ENCODE data around the gene SLC39A2.

DNA sequence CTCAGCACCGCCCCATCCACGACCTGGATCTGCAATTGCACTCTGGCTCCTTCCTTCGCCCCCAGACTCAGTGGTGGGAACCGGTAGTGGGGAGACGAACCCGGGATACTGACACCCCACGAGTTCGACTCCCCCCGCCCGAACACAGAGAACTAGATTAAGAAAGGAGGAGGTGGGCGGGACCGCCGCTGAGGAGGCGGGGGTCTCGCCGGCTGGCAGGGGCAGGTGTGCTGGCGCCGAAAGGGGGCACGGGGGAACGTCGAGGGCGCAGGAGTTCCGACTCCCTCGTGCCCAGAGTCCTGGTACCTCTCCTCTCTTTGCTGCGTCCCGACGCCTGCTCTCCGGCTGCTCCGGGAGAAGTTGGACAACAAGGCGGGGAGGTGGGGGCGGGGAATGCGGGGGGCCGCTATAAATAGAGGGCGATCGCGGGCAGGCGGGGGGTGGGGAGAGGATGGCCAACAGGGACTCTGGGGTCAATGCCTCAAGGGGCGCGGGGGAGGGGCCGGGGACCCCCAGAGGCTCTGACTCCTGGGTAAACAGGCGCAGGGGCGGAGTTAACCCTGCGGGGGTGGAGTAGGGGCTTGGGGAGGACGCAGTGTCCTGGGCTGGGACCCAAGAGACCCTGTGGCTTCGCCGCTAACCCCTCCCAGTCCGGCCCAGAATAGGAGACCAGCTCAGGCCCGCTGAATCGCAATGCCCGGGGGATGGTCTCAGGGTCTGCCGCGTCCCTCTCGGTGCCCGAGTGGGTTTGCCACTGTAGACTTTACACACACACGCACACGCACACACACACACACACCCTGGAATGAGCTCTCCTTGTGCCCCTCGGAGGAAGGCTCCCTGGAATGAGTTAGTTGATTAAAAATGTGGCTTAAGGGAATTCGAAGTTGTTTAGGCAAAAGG is 26.5 kb downstream of the SLC39A2 start:
- TF ChIP-seq EZH2 (IDR thresholded peaks at IDR 0.05; ENCODE audit: low read depth, unreplicated experiment) (no peak), POLR2AphosphoS5 (IDR thresholded peaks at IDR 0.05; ENCODE audit: low read depth) (peak; percentile 41; the same call in 1 of the 2 replicates), EZH2phosphoT487 (IDR thresholded peaks at IDR 0.05; ENCODE audit: unreplicated experiment) (no peak)
- TF ChIP-seq, protein P1, sequence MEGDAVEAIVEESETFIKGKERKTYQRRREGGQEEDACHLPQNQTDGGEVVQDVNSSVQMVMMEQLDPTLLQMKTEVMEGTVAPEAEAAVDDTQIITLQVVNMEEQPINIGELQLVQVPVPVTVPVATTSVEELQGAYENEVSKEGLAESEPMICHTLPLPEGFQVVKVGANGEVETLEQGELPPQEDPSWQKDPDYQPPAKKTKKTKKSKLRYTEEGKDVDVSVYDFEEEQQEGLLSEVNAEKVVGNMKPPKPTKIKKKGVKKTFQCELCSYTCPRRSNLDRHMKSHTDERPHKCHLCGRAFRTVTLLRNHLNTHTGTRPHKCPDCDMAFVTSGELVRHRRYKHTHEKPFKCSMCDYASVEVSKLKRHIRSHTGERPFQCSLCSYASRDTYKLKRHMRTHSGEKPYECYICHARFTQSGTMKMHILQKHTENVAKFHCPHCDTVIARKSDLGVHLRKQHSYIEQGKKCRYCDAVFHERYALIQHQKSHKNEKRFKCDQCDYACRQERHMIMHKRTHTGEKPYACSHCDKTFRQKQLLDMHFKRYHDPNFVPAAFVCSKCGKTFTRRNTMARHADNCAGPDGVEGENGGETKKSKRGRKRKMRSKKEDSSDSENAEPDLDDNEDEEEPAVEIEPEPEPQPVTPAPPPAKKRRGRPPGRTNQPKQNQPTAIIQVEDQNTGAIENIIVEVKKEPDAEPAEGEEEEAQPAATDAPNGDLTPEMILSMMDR (conservative IDR thresholded peaks at IDR 0.05; ENCODE audit: low read depth in 2 of 2), result no peak
- TF ChIP-seq, protein P2, sequence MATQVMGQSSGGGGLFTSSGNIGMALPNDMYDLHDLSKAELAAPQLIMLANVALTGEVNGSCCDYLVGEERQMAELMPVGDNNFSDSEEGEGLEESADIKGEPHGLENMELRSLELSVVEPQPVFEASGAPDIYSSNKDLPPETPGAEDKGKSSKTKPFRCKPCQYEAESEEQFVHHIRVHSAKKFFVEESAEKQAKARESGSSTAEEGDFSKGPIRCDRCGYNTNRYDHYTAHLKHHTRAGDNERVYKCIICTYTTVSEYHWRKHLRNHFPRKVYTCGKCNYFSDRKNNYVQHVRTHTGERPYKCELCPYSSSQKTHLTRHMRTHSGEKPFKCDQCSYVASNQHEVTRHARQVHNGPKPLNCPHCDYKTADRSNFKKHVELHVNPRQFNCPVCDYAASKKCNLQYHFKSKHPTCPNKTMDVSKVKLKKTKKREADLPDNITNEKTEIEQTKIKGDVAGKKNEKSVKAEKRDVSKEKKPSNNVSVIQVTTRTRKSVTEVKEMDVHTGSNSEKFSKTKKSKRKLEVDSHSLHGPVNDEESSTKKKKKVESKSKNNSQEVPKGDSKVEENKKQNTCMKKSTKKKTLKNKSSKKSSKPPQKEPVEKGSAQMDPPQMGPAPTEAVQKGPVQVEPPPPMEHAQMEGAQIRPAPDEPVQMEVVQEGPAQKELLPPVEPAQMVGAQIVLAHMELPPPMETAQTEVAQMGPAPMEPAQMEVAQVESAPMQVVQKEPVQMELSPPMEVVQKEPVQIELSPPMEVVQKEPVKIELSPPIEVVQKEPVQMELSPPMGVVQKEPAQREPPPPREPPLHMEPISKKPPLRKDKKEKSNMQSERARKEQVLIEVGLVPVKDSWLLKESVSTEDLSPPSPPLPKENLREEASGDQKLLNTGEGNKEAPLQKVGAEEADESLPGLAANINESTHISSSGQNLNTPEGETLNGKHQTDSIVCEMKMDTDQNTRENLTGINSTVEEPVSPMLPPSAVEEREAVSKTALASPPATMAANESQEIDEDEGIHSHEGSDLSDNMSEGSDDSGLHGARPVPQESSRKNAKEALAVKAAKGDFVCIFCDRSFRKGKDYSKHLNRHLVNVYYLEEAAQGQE (IDR thresholded peaks at IDR 0.05; ENCODE audit: unreplicated experiment), result no peak
- TF ChIP-seq, protein P3, sequence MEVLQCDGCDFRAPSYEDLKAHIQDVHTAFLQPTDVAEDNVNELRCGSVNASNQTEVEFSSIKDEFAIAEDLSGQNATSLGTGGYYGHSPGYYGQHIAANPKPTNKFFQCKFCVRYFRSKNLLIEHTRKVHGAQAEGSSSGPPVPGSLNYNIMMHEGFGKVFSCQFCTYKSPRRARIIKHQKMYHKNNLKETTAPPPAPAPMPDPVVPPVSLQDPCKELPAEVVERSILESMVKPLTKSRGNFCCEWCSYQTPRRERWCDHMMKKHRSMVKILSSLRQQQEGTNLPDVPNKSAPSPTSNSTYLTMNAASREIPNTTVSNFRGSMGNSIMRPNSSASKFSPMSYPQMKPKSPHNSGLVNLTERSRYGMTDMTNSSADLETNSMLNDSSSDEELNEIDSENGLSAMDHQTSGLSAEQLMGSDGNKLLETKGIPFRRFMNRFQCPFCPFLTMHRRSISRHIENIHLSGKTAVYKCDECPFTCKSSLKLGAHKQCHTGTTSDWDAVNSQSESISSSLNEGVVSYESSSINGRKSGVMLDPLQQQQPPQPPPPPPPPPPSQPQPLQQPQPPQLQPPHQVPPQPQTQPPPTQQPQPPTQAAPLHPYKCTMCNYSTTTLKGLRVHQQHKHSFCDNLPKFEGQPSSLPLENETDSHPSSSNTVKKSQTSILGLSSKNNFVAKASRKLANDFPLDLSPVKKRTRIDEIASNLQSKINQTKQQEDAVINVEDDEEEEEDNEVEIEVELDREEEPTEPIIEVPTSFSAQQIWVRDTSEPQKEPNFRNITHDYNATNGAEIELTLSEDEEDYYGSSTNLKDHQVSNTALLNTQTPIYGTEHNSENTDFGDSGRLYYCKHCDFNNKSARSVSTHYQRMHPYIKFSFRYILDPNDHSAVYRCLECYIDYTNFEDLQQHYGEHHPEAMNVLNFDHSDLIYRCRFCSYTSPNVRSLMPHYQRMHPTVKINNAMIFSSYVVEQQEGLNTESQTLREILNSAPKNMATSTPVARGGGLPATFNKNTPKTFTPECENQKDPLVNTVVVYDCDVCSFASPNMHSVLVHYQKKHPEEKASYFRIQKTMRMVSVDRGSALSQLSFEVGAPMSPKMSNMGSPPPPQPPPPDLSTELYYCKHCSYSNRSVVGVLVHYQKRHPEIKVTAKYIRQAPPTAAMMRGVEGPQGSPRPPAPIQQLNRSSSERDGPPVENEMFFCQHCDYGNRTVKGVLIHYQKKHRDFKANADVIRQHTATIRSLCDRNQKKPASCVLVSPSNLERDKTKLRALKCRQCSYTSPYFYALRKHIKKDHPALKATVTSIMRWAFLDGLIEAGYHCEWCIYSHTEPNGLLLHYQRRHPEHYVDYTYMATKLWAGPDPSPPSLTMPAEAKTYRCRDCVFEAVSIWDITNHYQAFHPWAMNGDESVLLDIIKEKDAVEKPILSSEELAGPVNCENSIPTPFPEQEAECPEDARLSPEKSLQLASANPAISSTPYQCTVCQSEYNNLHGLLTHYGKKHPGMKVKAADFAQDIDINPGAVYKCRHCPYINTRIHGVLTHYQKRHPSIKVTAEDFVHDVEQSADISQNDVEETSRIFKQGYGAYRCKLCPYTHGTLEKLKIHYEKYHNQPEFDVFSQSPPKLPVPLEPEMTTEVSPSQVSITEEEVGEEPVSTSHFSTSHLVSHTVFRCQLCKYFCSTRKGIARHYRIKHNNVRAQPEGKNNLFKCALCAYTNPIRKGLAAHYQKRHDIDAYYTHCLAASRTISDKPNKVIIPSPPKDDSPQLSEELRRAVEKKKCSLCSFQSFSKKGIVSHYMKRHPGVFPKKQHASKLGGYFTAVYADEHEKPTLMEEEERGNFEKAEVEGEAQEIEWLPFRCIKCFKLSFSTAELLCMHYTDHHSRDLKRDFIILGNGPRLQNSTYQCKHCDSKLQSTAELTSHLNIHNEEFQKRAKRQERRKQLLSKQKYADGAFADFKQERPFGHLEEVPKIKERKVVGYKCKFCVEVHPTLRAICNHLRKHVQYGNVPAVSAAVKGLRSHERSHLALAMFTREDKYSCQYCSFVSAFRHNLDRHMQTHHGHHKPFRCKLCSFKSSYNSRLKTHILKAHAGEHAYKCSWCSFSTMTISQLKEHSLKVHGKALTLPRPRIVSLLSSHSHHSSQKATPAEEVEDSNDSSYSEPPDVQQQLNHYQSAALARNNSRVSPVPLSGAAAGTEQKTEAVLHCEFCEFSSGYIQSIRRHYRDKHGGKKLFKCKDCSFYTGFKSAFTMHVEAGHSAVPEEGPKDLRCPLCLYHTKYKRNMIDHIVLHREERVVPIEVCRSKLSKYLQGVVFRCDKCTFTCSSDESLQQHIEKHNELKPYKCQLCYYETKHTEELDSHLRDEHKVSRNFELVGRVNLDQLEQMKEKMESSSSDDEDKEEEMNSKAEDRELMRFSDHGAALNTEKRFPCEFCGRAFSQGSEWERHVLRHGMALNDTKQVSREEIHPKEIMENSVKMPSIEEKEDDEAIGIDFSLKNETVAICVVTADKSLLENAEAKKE (CRISPR knock-in tag; IDR thresholded peaks at IDR 0.05), result no peak
